ENCODE results near the gene RUFY3. TPM values are rescaled to one million over a fixed set of nuclear protein-coding genes. Genes with fewer than 3 reads are reported as not detected.
"Not testable (repeated sequence)": the region's sequence is repeated elsewhere in the genome, so short reads cannot be mapped to it uniquely, and the experiment has no call there.

Gene RUFY3
- total and polyA plus RNA-seq, 4 experiments from 2014 or later, result 3.3 to 36.2 (median 22.7) TPM

- ChIA-PET POLR2A (ENCODE audit: partially characterized antibody) (interaction anchor here (1.6 to 9.0 kb wide), 2 partner anchors 10 to 39 kb away, joined by 3 to 174 read pairs; no protein-coding TSS in a partner anchor), CTCF (ENCODE audit: partially characterized antibody) (interaction anchor here (1.3 to 9.7 kb wide), 2 partner anchors 9 to 40 kb away, joined by 4 to 134 read pairs; no protein-coding TSS in a partner anchor)
- H3K9me3 ChIP-seq (ENCODE audit: control insufficient read depth in 1 of 2, low read length in 2 of 2); H3K4me3 Mint-ChIP-seq; H3K27me3 Mint-ChIP-seq; H3K27ac ChIP-seq (ENCODE audit: low read depth, low read length); H3K4me3 ChIP-seq (ENCODE audit: low read length in 2 of 2); H3K9me3 Mint-ChIP-seq; H3K27me3 ChIP-seq (ENCODE audit: insufficient read depth, low read length); H3K36me3 ChIP-seq (ENCODE audit: insufficient read depth, low read length); intact Hi-C loops (cut with micrococcal nuclease); H3K27ac Mint-ChIP-seq; DNase-seq: not testable (repeated sequence)
- H3K4me1 ChIP-seq (ENCODE audit: insufficient read depth, low read length), result peaks cover 20% of the 10 kb centered on the region
- H3K36me3 Mint-ChIP-seq, result peaks cover 3 to 21% of the 10 kb centered on the region in 2 donors
- H3K4me1 Mint-ChIP-seq, result peaks cover 12 to 19% (median 17%) of the 10 kb centered on the region in 4 donors
Observed at GRCh38 chr4:70694633-70695032, 27.1 kb upstream of the RUFY3 start.

DNA sequence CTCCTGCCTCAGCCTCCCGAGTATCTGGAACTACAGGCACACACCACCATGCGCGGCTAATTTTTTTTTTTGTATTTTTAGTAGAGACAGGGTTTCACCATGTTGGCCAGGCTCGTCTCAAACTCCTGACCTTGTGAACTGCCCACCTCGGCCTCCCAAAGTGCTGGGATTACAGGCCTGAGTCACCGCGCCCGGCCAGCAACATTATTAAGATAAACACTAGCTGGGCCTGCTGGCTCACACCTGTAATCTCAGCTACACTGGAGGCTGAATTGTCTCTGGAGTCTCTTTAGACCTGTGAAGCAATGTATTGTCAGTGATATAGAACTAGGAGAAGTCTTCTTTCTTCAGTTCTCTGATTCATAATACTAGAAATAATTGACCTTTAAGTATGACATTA, 23.3 kb upstream of the RUFY3 start:
- H3K27ac ChIP-seq (ENCODE audit: low read depth, low read length); H3K4me3 Mint-ChIP-seq; H3K27me3 ChIP-seq (ENCODE audit: insufficient read depth, low read length); H3K36me3 ChIP-seq (ENCODE audit: insufficient read depth, low read length); H3K9me3 Mint-ChIP-seq; H3K4me1 Mint-ChIP-seq; H3K4me1 ChIP-seq (ENCODE audit: insufficient read depth, low read length); H3K27me3 Mint-ChIP-seq; H3K36me3 Mint-ChIP-seq; intact Hi-C loops (cut with micrococcal nuclease); H3K4me3 ChIP-seq (ENCODE audit: low read length in 2 of 2); DNase-seq; H3K9me3 ChIP-seq (ENCODE audit: control insufficient read depth in 1 of 2, low read length in 2 of 2); CTCF ChIA-PET (ENCODE audit: partially characterized antibody): not testable (repeated sequence)
- H3K27ac Mint-ChIP-seq, result peak overlapping the region in 1 of 7 donors; percentile 48
- POLR2A ChIA-PET (ENCODE audit: partially characterized antibody), result interaction anchor here (2.0 kb wide), 1 partner anchor 10 kb away, joined by 5 read pairs; the partner anchor contains the start of gene UTP3

DNA sequence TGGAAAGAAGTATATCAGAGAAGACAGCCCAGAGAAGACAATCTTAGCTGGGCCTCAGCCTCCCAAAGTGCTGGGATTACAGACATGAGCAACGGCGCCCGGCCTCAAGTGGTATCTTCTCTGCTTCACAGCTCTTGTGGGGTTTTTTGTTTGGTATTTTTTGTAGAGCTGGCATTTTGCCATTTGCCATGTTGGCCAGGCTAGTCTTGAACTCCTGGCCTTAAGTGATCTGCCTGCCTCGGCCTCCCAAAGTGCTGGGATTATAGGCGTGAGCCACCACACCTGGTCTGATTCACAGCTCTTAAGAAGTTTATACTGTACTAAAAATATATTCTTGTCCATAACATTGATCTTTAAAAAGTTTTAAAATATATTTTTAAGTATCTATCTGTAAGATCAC, 21.1 kb upstream of the RUFY3 start:
- H3K9me3 Mint-ChIP-seq, result no peaks in the 10 kb centered on the region
- peaks cover 10 to 13% (median 10%) of the 10 kb centered on the region in 4 donors for H3K4me1 Mint-ChIP-seq
- no peak for DNase-seq
- POLR2A ChIA-PET (ENCODE audit: partially characterized antibody), result interaction anchor here (1.0 to 1.9 kb wide), 3 partner anchors 12 to 34 kb away, joined by 3 to 10 read pairs (median 5); partner anchors contain the start of gene UTP3
- no peaks in the 10 kb centered on the region for H3K27me3 Mint-ChIP-seq
- no peaks in the 10 kb centered on the region for H3K36me3 ChIP-seq (ENCODE audit: insufficient read depth, low read length)
- peaks cover 0 to 9% of the 10 kb centered on the region in 2 donors for H3K36me3 Mint-ChIP-seq
- H3K27me3 ChIP-seq (ENCODE audit: insufficient read depth, low read length), result no peaks in the 10 kb centered on the region
- H3K4me3 Mint-ChIP-seq, result no peak overlapping the region
- CTCF ChIA-PET (ENCODE audit: partially characterized antibody), result interaction anchor here (0.6 to 9.5 kb wide), 3 partner anchors 9 to 421 kb away, joined by 3 to 134 read pairs (median 127); partner anchors contain the start of gene UTP3
- peaks cover 7% of the 10 kb centered on the region for H3K4me1 ChIP-seq (ENCODE audit: insufficient read depth, low read length)
- H3K9me3 ChIP-seq (ENCODE audit: control insufficient read depth in 1 of 2, low read length in 2 of 2), result no peaks in the 10 kb centered on the region
- intact Hi-C loops (cut with micrococcal nuclease), result no loop called here
- no peak overlapping the region for H3K4me3 ChIP-seq (ENCODE audit: low read length in 2 of 2)
- H3K27ac ChIP-seq (ENCODE audit: low read depth, low read length), result no peak overlapping the region
- H3K27ac Mint-ChIP-seq, result peak overlapping the region in 2 of 7 donors; percentile 24 to 65

GRCh38 chr4:70701271-70701670, 20.5 kb upstream of the RUFY3 start:
- peak overlapping the region in 1 of 7 donors; percentile 13 for H3K27ac Mint-ChIP-seq
- no peak overlapping the region for H3K4me3 Mint-ChIP-seq
- no peak for DNase-seq
- peaks cover 0 to 12% of the 10 kb centered on the region in 2 donors for H3K36me3 Mint-ChIP-seq
- no peaks in the 10 kb centered on the region for H3K9me3 Mint-ChIP-seq
- Histone ChIP-seq H3K9me3 (ENCODE audit: control insufficient read depth in 1 of 2, low read length in 2 of 2) (no peaks in the 10 kb centered on the region), H3K36me3 (ENCODE audit: insufficient read depth, low read length) (no peaks in the 10 kb centered on the region), H3K27me3 (ENCODE audit: insufficient read depth, low read length) (no peaks in the 10 kb centered on the region), H3K27ac (ENCODE audit: low read depth, low read length) (no peak overlapping the region), H3K4me1 (ENCODE audit: insufficient read depth, low read length) (peaks cover 13% of the 10 kb centered on the region), H3K4me3 (ENCODE audit: low read length in 2 of 2) (no peak overlapping the region)
- H3K27me3 Mint-ChIP-seq, result no peaks in the 10 kb centered on the region
- H3K4me1 Mint-ChIP-seq, result peaks cover 14 to 19% (median 16%) of the 10 kb centered on the region in 4 donors
- POLR2A ChIA-PET (ENCODE audit: partially characterized antibody), result interaction anchor here (1.0 to 1.9 kb wide), 2 partner anchors 12 to 33 kb away, joined by 5 to 10 read pairs; partner anchors contain the start of gene UTP3
- CTCF ChIA-PET (ENCODE audit: partially characterized antibody), result interaction anchor here (0.6 to 9.5 kb wide), 3 partner anchors 10 to 421 kb away, joined by 3 to 134 read pairs (median 127); partner anchors contain the start of gene UTP3
- intact Hi-C loops (cut with micrococcal nuclease), result no loop called here

DNA sequence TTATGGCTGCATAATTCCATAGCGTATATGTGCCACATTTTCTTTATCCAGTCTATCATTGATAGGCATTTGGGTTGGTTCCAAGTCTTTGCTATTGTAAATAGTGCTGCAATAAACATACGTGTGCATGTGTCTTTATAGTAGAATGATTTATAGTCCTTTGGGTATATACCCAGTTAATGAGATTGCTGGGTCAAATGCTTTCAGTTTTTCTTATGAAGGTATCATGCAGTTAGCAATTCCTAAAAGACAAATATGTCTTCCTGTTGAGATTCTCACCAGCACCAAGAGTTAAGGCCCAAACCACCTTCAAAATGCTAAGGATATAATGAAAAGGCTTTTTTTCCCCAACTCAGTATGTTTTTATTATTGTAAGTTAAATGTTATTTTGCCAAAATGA, 19.2 kb upstream of the RUFY3 start:
- Mint-ChIP-seq H3K36me3 (peaks cover 0 to 12% of the 10 kb centered on the region in 2 donors), H3K4me3 (peak overlapping the region in 1 of 8 donors; percentile 39), H3K4me1 (peaks cover 17 to 24% (median 20%) of the 10 kb centered on the region in 4 donors), H3K27ac (peak overlapping the region in 3 of 7 donors; percentile 22 to 64 (median 34))
- H3K27me3 ChIP-seq (ENCODE audit: insufficient read depth, low read length); intact Hi-C loops (cut with micrococcal nuclease); DNase-seq; H3K9me3 ChIP-seq (ENCODE audit: control insufficient read depth in 1 of 2, low read length in 2 of 2); H3K4me3 ChIP-seq (ENCODE audit: low read length in 2 of 2); H3K27ac ChIP-seq (ENCODE audit: low read depth, low read length); H3K27me3 Mint-ChIP-seq; H3K36me3 ChIP-seq (ENCODE audit: insufficient read depth, low read length); H3K9me3 Mint-ChIP-seq: not testable (repeated sequence)
- peaks cover 24% of the 10 kb centered on the region for H3K4me1 ChIP-seq (ENCODE audit: insufficient read depth, low read length)
- ChIA-PET CTCF (ENCODE audit: partially characterized antibody) (interaction anchor here (1.0 to 9.5 kb wide), 3 partner anchors 11 to 51 kb away, joined by 3 to 134 read pairs (median 127); partner anchors contain the start of gene UTP3), POLR2A (ENCODE audit: partially characterized antibody) (interaction anchor here (4.2 to 7.7 kb wide), 3 partner anchors 11 to 33 kb away, joined by 31 to 174 read pairs (median 135); partner anchors contain the start of genes RUFY3 and UTP3)

- peaks cover 17 to 24% (median 20%) of the 10 kb centered on the region in 4 donors for H3K4me1 Mint-ChIP-seq
- no peaks in the 10 kb centered on the region for H3K36me3 ChIP-seq (ENCODE audit: insufficient read depth, low read length)
- H3K9me3 Mint-ChIP-seq, result no peaks in the 10 kb centered on the region
- H3K36me3 Mint-ChIP-seq, result peaks cover 0 to 12% of the 10 kb centered on the region in 2 donors
- H3K4me1 ChIP-seq (ENCODE audit: insufficient read depth, low read length), result peaks cover 28% of the 10 kb centered on the region
- peak overlapping the region in 1 of 2 donors; percentile 38 for H3K4me3 ChIP-seq (ENCODE audit: low read length in 2 of 2)
- H3K27me3 ChIP-seq (ENCODE audit: insufficient read depth, low read length), result no peaks in the 10 kb centered on the region
- no peak for DNase-seq
- peak overlapping the region; percentile 87 to 94 (median 91) for H3K4me3 Mint-ChIP-seq
- no peaks in the 10 kb centered on the region for H3K9me3 ChIP-seq (ENCODE audit: control insufficient read depth in 1 of 2, low read length in 2 of 2)
- ChIA-PET CTCF (ENCODE audit: partially characterized antibody) (interaction anchor here (0.8 to 9.5 kb wide), 13 partner anchors 12 to 293 kb away, joined by 3 to 134 read pairs (median 4); partner anchors contain the start of genes RUFY3 and UTP3), POLR2A (ENCODE audit: partially characterized antibody) (interaction anchor here (0.6 to 7.7 kb wide), 7 partner anchors 12 to 306 kb away, joined by 3 to 174 read pairs (median 31); partner anchors contain the start of genes DCK, GRSF1, RUFY3 and UTP3)
- intact Hi-C loops (cut with micrococcal nuclease), result loop anchor here (2.0 kb wide), 1 partner anchor 19 kb away; no protein-coding TSS in a partner anchor
- H3K27ac ChIP-seq (ENCODE audit: low read depth, low read length), result peak overlapping the region; percentile 79
- H3K27ac Mint-ChIP-seq, result peak overlapping the region; percentile 89 to 97 (median 95)
- H3K27me3 Mint-ChIP-seq, result no peaks in the 10 kb centered on the region
Observed at GRCh38 chr4:70703619-70704214, 18.0 kb upstream of the RUFY3 start.
